Stimulated activated CD8-positive, alpha-beta memory T cell treated with anti-CD3 and anti-CD28 coated beads, Interleukin-2, amount 100 ng/mL, for 1 hour (primary cell): Measurements from ENCODE around the gene OR51I2.

Experiments used
- DNase-seq, 2 donors: peaks; one replicate each; pipeline ENCODE4 v3.0.0-alpha.2; 2020; ENCODE audit warnings: low read depth in 2 of 2

Gene OR51I2

DNA sequence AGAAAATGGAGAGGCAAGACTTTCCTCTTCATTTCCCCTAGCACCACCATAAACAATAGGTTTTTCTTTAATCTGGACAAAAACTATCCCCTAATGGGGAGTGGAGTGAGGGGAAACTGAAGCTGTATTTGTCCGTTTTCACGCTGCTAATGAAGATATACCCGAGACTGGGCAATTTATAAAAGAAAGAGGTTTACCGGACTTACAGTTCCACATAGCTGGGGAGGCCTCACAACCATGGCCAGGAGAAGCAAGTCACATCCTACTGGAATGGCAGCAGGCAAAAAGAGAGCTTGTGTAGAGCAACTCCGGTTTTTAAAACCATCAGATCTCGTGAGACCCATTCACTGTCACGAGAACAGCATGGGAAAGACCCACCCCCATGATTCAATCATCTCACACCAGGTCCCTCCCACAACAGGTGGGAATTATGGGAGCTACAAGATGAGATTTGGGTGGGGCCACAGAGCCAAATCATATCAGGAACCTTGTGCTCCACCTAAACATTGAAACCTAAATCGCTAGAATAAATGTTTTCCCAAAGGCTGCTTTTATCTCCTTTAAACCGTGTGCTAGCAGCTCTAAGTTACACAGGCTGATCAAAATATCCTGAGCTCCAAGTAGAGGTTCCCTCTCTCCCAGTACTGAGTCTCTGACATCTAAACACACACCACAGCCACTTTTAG, 56.4 kb downstream of the OR51I2 start:
- no peak for DNase-seq
